ENCODE results near the gene ZSWIM6. TPM values are rescaled to one million over a fixed set of nuclear protein-coding genes. Genes with fewer than 3 reads are reported as not detected.

ZSWIM6 gene
- polyA plus RNA-seq, 1 of the 3 experiments (the other 2 are of a cell fraction), result 7.4 TPM

DNA sequence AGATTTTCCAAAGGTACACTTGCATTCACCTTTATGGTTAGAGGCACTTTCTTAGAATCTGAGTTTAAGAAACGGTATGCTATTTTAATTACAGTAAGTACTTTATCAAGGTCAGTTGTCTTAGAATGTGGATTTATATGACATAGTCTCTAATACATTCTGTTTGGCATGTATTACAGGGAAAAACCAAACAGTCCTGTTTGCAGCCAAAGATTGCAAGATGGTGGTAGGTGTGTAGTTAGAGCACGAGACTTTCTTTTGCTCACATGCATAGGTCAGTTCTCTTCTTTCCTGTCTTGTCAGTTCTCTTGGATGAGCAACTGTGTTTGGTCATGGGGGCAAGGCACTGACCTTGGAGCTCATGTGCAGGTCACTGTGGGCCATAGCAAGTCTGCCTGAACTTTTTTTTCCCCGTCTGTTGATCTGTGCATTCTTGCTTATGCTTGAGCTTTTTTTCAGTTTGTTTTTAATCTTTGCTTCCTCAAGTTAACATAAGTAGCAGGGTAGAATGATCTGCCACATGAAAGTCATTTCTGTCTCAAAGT, 20.6 kb downstream of the ZSWIM6 start (continued):
- no peak for TF ChIP-seq RAD21 (IDR thresholded peaks at IDR 0.05; ENCODE audit: low read length)

DNA sequence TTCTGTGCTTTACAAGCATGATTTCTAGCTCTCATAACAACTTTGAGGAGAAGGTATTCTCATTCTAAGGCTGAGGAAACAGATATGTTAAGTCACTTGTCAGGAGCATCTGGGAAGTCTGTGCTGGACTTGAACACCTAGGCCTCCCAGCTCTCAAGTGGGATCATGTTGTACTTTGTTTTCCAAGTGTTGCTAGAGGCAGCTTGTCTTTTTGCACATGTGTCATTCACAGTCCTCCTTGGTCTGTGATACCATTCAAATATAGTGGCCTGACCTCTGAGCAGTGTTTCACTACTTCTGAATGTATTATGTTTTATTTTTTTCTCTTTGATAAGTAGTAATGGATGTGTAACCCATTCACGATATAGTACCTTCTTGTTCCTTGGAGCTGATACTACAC, 21.2 kb downstream of the ZSWIM6 start:
- H3F3A ChIP-seq (replicated peaks; ENCODE audit: insufficient read depth), result no peaks in the 10 kb centered on the region
- H3K27ac ChIP-seq (ENCODE audit: low read depth in 2 of 2, low read length in 1 of 2), result no peak overlapping the region
- no peak overlapping the region for H3K4me3 ChIP-seq (ENCODE audit: low read depth in 2 of 2, low read length in 1 of 2)
- peaks cover 69% of the 10 kb centered on the region for H4K20me1 ChIP-seq (ENCODE audit: insufficient read depth)
- no peaks in the 10 kb centered on the region for H3K36me3 ChIP-seq (replicated peaks in 1 of 2; ENCODE audit: control insufficient read depth in 1 of 2, insufficient read depth in 2 of 2, low read length in 1 of 2)
- 96% methylated on average over 1 of the region's 1 CpG for WGBS (ENCODE audit: low lambda C conversion rate)
- no peaks in the 10 kb centered on the region for H3K27me3 ChIP-seq (ENCODE audit: insufficient read depth)
- no peak overlapping the region for H3K9ac ChIP-seq
- CTCF ChIA-PET, result interaction anchor here (0.8 to 1.1 kb wide), 2 partner anchors 9 to 16 kb away, joined by 3 to 4 read pairs; no protein-coding TSS in a partner anchor
- H3K79me2 ChIP-seq (ENCODE audit: insufficient read depth), result peaks cover 94% of the 10 kb centered on the region
- H3K4me1 ChIP-seq (ENCODE audit: control insufficient read depth in 1 of 2, insufficient read depth in 2 of 2, low read depth in 1 of 2, low read length in 1 of 2), result no peaks in the 10 kb centered on the region; a peak in 3 of 4 replicates
- TF ChIP-seq EP300 (IDR thresholded peaks at IDR 0.05; ENCODE audit: borderline replicate concordance in 1 of 2, low read depth in 1 of 2, low read length in 1 of 2) (no peak), TCF12 (IDR thresholded peaks at IDR 0.05) (no peak), GATA2 (CRISPR knock-in tag; IDR thresholded peaks at IDR 0.05) (no peak), MEF2A (IDR thresholded peaks at IDR 0.05; ENCODE audit: borderline replicate concordance, low read depth) (no peak), RAD21 (IDR thresholded peaks at IDR 0.05; ENCODE audit: low read length) (no peak), FOXM1 (IDR thresholded peaks at IDR 0.05; ENCODE audit: low read depth) (no peak), ELF1 (IDR thresholded peaks at IDR 0.05) (no peak), CHD2 (IDR thresholded peaks at IDR 0.05; ENCODE audit: low read length, partially characterized antibody) (no peak), YY1 (IDR thresholded peaks at IDR 0.05; ENCODE audit: low read depth) (no peak)
- TF ChIP-seq, protein P1, sequence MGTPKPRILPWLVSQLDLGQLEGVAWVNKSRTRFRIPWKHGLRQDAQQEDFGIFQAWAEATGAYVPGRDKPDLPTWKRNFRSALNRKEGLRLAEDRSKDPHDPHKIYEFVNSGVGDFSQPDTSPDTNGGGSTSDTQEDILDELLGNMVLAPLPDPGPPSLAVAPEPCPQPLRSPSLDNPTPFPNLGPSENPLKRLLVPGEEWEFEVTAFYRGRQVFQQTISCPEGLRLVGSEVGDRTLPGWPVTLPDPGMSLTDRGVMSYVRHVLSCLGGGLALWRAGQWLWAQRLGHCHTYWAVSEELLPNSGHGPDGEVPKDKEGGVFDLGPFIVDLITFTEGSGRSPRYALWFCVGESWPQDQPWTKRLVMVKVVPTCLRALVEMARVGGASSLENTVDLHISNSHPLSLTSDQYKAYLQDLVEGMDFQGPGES (IDR thresholded peaks at IDR 0.05; ENCODE audit: low read depth, low read length), result no peak
- TF ChIP-seq, protein P2, sequence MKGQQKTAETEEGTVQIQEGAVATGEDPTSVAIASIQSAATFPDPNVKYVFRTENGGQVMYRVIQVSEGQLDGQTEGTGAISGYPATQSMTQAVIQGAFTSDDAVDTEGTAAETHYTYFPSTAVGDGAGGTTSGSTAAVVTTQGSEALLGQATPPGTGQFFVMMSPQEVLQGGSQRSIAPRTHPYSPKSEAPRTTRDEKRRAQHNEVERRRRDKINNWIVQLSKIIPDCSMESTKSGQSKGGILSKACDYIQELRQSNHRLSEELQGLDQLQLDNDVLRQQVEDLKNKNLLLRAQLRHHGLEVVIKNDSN (IDR thresholded peaks at IDR 0.05; ENCODE audit: borderline replicate concordance, low read depth), result no peak
- H3K9me3 ChIP-seq, result no peaks in the 10 kb centered on the region
- H3K4me2 ChIP-seq, result no peak overlapping the region
- DNase-seq, result no peak
- POLR2A ChIA-PET, result no interaction called here
- no peaks in the 10 kb centered on the region for H3K9me2 ChIP-seq
- H2AFZ ChIP-seq (ENCODE audit: low read depth), result no peak overlapping the region

DNA sequence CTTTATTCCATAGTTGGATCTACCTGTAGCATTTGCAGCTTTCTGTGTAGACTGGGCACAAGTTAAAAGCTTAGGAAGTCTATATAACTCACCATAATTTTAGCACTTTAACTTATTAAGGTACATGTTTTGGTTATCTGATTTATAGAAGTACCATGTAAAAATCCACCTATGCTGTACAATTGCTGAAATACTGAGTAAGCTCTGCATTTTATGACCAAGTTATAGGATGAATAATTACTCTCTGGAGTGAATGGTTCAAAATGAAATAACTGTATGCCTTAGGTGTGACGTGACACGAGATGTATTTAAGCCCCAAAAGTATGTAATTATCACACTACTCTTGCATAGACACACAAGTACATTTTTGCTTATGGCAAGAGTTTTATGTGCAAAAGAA, 22.1 kb downstream of the ZSWIM6 start:
- no peaks in the 10 kb centered on the region for H3K27me3 ChIP-seq (ENCODE audit: insufficient read depth)
- CTCF ChIA-PET, result interaction anchor here (0.8 kb wide), 1 partner anchor 9 kb away, joined by 3 read pairs; no protein-coding TSS in a partner anchor
- no peak for DNase-seq
- POLR2A ChIA-PET, result no interaction called here
- no peaks in the 10 kb centered on the region for H3K36me3 ChIP-seq (replicated peaks in 1 of 2; ENCODE audit: control insufficient read depth in 1 of 2, insufficient read depth in 2 of 2, low read length in 1 of 2)
- no peak overlapping the region for H3K27ac ChIP-seq (ENCODE audit: low read depth in 2 of 2, low read length in 1 of 2)
- peaks cover 94% of the 10 kb centered on the region for H3K79me2 ChIP-seq (ENCODE audit: insufficient read depth)
- no peak overlapping the region for H3K9ac ChIP-seq
- peaks cover 72% of the 10 kb centered on the region for H4K20me1 ChIP-seq (ENCODE audit: insufficient read depth)
- no peak overlapping the region for H2AFZ ChIP-seq (ENCODE audit: low read depth)
- H3K9me2 ChIP-seq, result no peaks in the 10 kb centered on the region
- H3K4me3 ChIP-seq (ENCODE audit: low read depth in 2 of 2, low read length in 1 of 2), result no peak overlapping the region
- no peaks in the 10 kb centered on the region; a peak in 3 of 4 replicates for H3K4me1 ChIP-seq (ENCODE audit: control insufficient read depth in 1 of 2, insufficient read depth in 2 of 2, low read depth in 1 of 2, low read length in 1 of 2)
- no peaks in the 10 kb centered on the region for H3K9me3 ChIP-seq
- H3K4me2 ChIP-seq, result no peak overlapping the region
- 95% methylated on average over 2 of the region's 2 CpGs for WGBS (ENCODE audit: low lambda C conversion rate)
- no peaks in the 10 kb centered on the region for H3F3A ChIP-seq (replicated peaks; ENCODE audit: insufficient read depth)
- TF ChIP-seq RXRA (IDR thresholded peaks at IDR 0.05; ENCODE audit: borderline replicate concordance, low read depth) (no peak), TEAD4 (IDR thresholded peaks at IDR 0.05; ENCODE audit: borderline replicate concordance, insufficient read depth) (no peak), SMC3 (IDR thresholded peaks at IDR 0.05; ENCODE audit: low read depth, low read length) (no peak), FOSL2 (IDR thresholded peaks at IDR 0.05; ENCODE audit: borderline replicate concordance, low read depth) (no peak), TCF12 (IDR thresholded peaks at IDR 0.05) (no peak), EZH2phosphoT487 (IDR thresholded peaks at IDR 0.05; ENCODE audit: borderline replicate concordance, low read depth) (no peak)

Measured in SK-N-SH (cell line).